Daoy (cell line): ENCODE results near the gene UMOD. TPM values are rescaled to one million over a fixed set of nuclear protein-coding genes. Genes with fewer than 3 reads are reported as not detected.

ENCODE experiments used
- DNase-seq: peaks from one replicate; pipeline ENCODE4 v3.0.0-alpha.2; 2015; ENCODE audit warnings: low read depth
- total RNA-seq: library from RNA; depleted of rRNA; stranded (reverse); fragments of >200 nt; shearing (Covaris generic); gene quantifications from 2 replicates; pipeline ENCODE4 v1.2.3, GENCODE V29; 2014; rRNA removed

The UMOD gene
- not detected in 2 replicates for total RNA-seq

DNA sequence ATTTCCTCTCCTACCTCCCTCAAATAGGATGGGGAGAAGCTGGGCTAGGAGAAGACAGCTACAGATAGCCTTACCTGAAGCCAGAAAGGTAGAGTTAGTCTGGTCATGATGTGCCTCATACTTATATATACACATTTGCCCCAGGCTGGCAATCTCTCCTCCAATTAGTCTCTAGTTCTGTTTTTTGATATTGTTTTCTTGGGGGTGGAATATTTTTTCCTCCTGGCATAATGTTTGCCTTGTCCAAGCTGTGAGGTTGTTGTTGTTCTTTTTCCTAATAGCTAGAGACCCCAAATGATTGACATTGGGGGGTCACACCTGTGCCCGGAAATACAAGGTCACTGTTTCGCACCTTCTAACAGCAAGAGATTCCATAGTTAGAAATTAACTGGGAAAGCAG lies at the start of gene UMOD:
TSS of gene UMOD (minus strand) at position 101 of the 400 bp plus-strand sequence. CDS start 1,978 bp downstream, outside the sequence.
- no peak for DNase-seq

DNA sequence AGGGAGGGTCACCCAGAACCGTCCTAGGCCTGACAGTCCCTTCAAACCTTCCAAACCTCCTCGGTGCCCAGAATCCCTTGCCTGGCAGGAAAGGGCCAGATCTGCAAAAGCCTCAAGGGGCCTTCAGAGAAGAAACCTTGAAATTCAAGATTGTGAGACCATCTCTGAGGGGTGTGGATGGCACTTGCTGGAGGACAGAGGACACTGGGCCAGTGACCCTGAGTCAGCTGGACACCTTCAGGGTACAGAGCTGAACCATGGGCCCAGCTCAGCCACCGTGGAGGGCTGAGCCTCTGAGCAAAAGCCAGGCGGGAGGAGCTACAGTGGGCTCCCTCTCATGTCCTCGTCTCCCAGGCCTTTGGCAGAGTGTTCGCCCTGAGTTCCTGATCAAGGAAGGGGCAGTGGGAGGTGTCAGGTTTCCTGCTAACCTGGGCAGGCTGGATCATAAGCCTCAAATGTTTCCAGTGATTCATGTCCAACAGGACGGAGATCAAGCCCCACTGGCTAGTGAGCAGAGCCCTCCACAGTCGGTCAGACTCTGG lies 49.0 kb upstream of the UMOD start:
- peak; percentile 13 for DNase-seq

DNA sequence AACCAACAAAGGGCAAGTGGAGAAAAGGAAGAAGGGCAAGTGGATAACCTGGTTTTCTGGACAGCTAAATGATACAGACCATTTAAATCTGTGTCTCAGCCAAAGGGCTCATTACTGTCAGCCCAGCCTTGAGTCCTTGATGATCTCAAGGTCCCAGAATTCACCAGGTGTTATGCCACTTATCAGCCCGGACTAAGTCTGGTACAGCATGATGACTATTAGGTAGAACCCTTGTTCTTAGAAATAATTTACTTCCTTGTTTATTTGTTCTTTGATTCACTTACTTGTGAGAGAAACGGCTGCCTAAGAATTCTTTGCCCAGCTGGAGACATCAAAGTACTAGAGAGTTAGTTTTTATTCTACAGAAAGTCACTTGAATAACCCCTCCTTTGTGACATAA lies 48.6 kb upstream of the UMOD start:
- no peak for DNase-seq

DNA sequence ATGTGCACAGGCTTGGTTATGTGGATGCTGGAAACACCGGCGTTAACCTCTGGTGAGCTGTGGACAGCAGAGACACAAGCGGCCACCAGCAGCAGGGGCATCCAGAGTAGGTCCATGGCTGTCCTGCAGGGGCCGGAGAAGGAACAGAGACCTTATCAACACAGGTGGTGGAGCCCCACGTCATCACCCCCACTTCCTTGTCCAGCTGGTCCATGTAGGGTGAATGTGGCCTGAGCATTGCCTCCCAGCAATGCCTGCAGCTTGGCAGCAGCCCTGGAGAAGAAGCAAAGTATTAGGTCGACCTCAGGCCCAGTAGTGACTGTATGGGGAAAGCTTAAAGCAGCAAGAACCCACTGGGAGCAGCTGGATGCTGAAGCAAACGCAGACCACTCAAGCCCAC lies 46.7 kb upstream of the UMOD start:
- no peak for DNase-seq

DNA sequence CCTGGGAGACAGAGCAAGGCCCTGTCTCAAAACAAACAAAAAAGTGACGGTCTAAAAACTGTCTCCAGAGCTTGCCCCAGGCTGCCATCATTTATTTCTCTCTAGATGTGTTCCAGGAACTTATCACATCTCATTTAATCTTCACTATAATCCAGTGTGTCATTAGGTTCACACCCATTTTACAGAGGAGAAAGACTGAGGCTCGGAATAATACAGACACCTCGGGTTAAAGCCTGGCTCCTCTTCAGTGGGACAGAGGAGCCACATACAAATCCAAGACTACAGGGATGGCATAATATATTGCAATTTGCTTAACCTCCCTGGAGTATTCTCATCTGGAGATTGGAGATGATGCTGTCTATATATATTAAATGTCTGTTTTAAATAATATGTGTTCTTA lies 46.1 kb upstream of the UMOD start:
- DNase-seq, result no peak

DNA sequence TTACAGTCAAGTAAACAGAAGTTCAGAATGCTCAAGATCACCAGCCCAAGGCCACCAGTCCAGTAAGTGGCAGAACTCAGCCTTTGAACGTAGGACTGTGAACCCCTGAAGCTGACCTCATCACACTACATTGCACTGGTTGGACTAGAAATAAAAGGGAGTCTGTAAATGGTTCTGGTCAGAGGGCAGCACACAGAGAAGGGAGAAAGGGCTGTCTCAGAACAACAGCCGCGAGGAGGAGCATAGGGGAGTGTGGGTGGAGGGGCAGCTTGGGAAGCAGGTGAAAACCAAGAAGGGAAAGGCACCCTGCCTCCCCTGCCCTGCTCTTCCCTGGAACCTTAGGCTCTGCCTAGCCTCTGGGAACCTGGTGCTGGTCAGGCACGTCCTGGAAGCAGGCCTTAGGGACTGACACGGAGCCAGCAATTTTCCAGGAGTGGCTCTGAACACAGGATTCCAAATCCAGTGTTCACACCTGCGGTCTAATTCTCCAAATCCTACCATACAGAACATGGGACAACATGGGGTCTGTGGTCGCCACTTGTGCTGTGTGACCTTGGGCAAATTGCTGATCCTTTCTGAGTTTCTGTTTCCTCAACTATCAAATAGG lies 45.1 kb upstream of the UMOD start:
- DNase-seq, result no peak

DNA sequence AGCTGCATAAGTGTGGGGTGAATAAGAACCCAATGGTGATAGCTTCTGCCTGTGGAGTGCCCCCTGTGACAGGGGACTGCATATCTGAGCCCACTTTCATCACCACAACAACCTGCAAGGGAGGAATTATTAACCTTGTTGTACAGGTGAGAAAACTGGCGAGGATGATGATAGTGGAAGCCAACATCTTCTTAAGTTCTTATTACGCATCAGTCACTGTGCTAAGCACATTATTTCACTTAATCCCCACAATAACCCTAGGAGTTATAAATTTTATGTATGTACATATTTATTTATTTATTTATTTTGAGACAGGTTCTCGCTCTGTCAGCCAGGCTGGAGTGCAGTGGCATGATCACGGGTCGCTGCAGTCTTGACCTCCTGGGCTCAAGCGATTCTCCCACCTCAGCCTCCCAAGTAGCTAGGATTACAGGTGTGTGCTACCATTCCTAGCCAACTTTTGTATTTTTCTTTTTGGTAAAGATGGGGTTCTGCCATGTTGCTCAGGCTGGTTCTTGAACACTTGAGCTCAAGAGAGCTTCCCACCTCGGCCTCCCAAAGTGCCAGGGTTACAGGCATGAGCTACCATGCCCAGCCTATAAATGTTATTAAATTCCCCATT lies 44.4 kb upstream of the UMOD start:
- no peak for DNase-seq

DNA sequence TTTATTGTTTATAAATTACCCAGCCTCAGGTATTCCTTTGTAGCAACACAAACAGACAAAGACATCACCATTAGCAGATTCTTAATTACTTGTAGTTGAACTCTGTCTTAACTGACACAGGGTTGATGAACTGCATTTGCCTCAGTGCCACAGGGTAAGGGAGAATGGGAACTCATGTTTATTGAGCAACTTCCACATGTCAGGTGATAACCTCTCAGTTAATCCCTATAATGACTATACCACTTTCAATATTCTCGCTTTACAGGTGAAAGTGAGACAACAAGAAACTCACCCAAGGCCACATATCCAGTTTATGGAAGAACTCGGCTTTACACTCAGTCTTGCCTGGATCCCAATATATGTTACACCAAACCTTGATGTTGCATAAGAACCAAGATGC lies 43.4 kb upstream of the UMOD start:
- no peak for DNase-seq

DNA sequence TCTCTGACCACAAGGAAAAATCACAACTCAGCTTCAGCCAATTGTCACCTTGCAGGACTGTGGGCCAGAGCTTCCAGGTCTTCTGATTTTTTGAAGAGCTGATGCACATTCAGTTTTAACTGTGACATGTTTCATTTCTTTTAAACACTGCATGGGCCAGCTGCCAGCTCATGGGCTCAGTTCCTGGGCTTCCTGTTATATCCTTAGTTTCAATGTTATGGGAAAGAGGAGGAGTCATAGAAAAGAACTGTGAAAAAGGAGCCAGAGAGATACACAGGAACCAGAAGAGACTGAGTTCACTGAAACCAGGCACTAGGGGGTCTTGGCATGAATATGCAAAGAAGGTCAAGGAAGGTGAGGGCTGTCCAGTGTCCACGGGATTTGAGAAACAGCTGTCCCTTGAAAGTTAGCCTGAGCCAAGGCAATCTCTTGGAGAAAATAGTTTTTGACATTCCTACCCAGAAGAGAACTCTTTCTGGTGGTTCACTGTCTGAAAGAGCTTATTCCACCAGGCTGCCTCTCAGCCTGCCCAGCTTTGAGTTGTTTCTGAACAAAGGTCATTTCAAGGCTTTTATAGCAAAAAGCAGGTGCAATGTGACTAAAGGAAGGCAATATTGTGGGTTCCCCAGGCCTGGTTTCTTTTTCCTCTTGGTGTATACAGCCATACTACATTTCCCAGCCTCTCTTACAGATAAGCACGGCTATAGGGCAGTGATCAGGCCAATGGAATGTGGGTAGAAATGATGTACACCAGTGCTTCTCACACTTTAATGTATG lies 41.5 kb upstream of the UMOD start:
- DNase-seq, result peak; percentile 17

DNA sequence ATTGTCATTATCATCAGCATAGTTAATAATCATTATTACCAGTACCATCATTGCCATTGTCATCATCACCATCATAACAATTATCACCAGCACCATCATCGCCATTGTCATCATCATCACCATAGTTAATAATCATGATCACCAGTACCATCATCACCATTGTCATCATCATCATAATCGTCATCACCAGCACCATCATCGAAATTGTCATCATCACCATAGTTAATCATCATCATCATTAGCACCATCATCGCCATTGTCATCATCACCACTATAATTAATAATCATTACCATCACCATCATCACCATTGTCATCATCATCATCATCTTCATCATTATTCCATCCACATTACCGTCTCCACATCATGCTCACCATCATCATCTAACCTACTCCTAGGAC lies 38.5 kb upstream of the UMOD start:
- DNase-seq, result no peak

DNA sequence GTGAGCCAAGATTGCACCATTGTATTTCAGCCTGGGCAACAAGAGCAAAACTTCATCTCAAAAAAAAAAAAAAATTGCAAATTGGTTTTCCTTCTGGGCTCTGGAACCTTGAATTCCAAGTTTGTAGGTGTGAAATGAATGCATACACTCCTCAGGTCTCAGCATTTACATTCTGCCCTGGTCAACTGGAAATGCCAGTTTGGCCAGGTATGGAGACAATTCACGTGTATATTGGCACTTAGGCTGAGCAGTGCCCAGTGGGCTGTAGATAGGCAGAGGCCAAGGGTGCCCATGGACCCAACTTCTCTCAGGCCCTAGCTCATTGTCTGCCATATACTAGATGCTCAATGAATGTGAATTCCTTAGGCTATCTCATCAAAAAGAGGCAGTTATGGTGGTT lies 36.3 kb upstream of the UMOD start:
- no peak for DNase-seq

DNA sequence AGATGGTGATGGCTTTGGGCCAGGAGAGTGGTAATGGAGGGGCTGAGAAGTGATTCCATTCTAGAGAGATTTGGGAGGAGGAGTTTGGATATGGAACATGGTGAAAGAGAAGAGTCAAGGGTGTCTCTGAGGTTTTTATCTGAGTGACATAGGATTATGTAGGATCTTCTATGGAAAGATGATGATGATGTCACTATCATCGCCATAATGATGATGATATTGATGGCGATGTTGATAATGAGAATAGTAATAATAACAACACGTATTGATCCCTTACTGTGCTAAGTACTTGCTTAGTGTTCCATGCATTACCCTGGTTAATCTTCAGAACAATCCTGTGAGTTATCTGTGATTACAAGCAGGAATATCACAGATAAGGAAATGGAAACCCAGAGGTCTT lies 35.5 kb upstream of the UMOD start:
- DNase-seq, result no peak

DNA sequence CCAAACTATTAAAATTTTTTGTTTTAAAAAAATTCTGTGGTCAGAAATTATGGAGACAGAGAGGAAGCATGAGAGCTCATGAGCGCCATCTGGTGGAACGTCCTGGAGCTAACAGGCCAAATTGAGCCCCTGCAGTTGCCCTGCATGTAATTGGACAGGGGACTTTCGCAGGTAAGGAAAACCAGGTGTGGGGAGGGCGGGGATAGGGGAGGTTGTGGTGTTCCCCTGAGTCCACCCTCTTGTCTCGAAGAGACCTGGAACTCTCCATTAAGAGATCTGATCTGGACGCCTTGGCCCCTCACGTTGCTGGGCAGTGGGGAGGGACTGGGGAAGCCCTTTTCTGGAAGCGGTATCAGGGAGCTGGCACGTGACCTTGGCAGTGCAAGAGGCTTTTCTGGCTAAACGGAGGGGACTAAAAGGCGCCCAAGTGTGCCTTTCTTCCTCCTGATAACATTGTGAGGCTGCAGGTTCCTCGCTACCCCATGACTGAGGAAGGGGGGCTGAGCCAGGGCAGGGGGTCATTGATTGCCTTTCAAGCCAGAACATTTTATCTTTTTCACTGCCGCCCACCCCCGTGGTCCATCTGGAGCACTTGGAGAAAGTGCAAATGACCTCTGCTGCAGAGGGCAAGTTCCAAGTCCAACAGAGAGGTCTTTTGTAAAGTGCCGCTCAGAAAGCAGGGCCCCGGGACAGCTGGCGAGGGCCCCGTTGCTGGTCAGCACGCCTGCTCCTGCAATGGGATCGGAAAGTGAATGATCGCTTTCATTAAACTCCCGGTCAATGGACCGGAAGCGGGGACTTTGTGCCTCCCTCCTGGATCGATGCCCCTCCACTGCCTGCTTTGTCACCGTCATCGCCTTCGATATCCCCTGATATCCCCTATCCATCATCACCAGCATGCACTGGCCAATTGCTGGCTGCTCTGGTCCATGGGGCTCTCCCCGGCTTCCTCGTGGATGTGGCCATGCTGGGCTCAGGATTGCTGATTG lies 33.6 kb upstream of the UMOD start:
- DNase-seq, result peak; percentile 55

DNA sequence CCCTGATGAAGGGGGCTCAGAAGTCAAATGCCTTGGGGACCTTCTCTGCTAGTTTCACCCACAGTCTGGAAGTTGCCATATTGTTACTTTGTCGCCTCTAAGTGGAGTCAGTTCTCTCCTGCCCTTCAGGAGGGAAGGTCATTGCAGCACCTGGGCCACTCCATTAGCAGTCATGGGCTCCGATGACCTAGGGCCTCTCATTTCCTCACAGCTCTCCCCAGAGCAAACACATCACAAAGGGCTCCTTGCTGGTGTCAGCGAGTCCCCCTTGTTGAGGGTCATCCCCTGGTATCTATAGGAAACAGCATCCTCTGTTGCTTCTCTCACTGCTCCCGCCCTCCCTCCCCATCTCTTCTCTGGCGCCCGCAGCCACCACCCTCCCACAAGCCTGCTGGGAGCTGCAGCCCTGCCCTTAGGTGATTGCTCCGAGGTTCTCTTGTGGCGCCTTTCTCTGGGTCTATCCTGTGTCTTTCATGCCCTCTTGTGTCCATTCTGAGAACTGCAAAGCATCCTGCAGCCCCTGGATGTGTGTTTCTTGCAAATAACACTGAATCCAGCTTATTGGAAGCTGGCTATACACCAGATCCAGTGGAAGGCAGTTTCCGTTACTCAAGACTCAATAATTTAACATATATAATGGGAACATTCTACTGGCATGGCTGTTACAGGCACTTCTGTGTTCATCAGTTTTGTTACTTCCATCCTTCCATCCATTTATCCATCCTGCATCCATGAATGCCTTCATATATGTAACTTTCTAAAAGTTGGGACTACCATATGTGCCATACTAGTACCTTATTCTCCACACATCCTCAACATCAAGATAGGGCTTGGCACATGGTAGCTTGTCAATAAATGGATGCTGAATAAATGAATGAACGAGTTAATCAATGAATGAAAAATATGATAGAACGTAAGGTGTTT lies 30.9 kb upstream of the UMOD start:
- DNase-seq, result peak; percentile 63

DNA sequence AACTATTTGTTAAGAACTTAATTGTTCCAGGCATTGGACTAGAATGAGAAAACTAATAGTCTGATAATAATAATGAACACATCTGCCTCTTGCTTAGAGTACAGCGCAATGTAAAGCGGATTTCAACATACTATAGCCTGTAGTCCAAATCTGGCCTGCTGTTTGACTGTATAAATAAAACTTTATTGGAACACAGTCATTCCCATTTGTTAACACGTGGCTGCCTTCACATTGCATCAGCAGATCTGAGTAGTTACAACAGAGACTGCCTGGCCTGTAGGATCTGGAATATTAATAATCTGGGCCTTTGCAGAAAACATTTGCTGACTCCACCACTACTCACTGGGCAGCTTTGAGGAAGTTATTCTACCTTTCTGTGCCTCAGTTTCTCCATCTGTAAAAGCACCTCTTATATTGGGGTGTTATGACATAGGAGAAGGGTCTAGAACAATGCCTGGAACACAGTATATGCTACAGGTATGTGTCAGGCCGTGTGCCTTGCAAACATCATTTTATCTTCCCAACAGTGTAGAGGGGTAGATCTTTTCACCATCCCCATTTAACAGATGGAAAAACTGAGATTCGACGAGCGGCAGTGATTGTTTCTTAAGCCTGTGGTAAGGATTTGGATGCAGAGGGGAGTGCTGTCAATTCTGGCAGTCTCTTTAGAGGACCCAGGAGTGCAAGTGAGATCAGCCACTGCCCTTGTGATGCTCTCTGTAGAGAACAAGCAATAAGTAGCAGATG lies 29.9 kb upstream of the UMOD start:
- no peak for DNase-seq

DNA sequence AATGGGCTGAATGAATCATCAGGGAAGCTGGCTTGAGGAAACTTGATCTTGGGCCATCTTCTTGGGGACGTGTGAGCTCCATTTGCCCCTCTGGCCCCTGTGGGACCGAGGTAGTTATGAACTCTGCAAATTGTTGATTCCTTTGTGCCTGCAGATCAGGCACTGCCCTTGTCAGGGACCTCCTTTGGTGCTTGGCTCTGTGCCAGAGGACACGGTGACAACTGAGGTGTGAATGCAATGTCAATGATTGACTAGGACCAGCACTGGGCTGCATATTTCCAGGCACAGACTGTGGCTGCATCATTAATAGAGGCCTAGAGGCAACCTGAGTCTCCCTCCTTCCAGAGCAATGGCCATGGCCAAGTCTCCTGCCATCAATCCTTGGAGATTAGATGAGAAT lies 28.3 kb upstream of the UMOD start:
- DNase-seq, result no peak

DNA sequence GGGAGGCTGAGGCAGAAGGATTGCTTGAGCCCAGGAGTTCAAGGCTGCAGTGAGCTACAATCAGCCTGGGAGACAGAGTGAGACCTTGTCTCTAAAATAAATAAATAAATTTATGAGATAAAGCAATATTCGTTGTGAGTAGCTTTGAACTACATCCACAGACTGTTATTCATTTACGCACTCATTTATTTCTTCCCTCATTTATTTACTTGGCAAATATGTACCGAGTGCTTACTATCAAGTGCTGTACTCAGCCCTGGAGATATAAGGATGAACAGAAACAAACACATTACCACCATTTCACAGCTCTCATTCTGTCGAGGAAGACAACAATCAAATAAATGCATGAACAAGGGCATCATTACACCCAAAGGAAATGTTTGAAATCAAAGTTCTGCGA lies 24.7 kb upstream of the UMOD start:
- DNase-seq, result no peak

DNA sequence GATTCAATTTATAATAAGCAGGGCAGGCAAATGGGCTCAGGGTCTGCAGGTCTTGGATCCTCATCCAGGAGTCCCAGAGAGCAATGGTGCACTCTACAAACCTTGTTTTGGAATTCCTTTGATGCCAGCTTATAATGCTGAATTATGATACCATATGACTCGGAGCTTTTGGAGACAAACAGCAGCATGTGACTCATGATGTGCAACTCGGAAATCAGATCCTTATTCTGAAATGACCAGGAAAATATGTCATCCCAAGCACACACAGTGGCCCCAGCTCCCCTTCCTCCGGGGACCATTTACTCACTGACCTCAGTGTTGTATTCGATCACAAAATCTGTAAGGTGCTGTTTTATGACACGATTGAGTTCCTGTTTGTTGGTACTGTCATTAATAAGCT lies 20.2 kb upstream of the UMOD start:
- peak; percentile 13 for DNase-seq

DNA sequence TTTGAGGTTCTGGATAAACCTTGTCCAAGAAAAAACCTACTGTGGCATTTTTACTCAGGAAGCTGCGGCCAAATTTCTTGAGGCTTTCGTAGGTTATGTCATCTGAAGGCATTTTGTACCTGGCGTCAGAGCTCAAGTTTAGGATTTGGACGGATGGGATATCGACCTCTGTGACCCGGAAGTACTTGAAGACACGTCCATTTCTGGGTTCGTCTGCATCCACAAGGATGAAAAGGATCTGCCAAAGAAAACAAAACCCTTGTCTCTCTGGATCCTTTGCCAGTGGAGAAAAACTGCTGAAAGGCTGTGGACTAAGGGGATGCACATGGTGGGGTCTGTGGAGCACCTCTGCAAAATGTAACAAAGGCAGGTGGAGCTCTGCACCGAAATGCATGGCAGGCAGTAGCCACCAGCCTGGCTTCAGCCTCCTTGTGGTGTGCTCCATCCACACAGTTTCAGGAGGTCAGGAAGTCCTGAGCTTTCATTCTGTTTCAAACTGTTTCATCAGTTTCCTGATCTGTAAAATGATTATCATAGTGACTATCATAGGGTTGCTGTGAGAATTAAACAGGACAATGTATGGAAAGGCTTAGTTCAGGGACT lies 17.0 kb upstream of the UMOD start:
- no peak for DNase-seq
